ENCODE measurements around the gene AIFM2.
"Not testable (repeated sequence)": the region's sequence is repeated elsewhere in the genome, so short reads cannot be mapped to it uniquely, and the experiment has no call there.

Gene AIFM2

GRCh38 chr10:70162151-70162891 lies 29.7 kb upstream of the AIFM2 start:
- no peak for DNase-seq (ENCODE audit: low read depth in 2 of 2)
- TF ChIP-seq CTCF (IDR thresholded peaks at IDR 0.05; ENCODE audit: low read depth, low read length): no peak
- no peak overlapping the region for H3K4me3 ChIP-seq (replicated peaks in 1 of 2; ENCODE audit: low read depth in 2 of 2, low read length in 2 of 2)

DNA sequence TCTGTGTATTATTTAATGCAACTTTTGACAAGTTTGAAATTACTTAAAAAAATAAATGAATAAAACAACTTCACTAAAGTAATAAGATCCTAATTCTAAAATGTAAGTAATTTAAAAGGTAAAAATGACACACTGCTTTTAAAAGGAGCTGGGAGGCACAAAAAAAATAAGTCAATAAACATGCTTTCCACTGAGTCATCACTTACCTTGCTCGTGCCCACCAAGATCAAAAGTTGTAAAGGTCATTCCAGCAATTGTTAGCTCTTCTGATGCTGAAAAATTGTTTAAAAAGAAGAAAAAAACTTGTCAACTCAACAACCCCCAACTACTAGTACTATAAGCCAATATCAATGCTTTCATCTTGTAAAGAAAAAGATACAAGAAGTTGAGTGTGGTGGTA lies 28.2 kb upstream of the AIFM2 start:
- TF ChIP-seq CTCF (IDR thresholded peaks at IDR 0.05; ENCODE audit: low read depth, low read length): no peak
- no peak for DNase-seq (ENCODE audit: low read depth in 2 of 2)
- H3K4me3 ChIP-seq (replicated peaks in 1 of 2; ENCODE audit: low read depth in 2 of 2, low read length in 2 of 2): no peak overlapping the region

DNA sequence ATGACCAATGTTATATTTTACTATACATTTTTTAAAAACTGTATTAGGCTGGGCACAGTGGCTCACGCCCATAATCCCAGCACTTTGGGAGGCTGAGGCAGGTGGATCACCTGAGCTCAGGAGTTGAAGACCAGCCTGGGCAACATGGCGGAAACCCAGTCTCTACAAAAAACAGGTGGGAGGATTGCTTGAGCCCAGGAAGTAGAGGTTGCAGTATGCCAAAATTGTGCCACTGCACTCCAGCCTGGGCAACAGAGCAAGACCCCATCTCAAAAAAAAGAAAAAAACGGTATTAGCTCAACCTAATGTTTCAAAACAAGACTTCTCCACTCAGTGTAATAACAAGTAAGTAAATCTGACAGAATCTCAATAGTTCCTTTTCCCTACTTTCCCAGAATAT lies 26.7 kb upstream of the AIFM2 start:
- H3K4me3 ChIP-seq (replicated peaks in 1 of 2; ENCODE audit: low read depth in 2 of 2, low read length in 2 of 2); DNase-seq (ENCODE audit: low read depth in 2 of 2): not testable (repeated sequence)

- no peak for TF ChIP-seq CTCF (IDR thresholded peaks at IDR 0.05; ENCODE audit: low read depth, low read length)
- no peak overlapping the region for H3K4me3 ChIP-seq (replicated peaks in 1 of 2; ENCODE audit: low read depth in 2 of 2, low read length in 2 of 2)
- DNase-seq (ENCODE audit: low read depth in 2 of 2): peak in 1 of 2 donors; percentile 67
Observed at GRCh38 chr10:70158113-70158512, 25.5 kb upstream of the AIFM2 start.

- TF ChIP-seq CTCF (IDR thresholded peaks at IDR 0.05; ENCODE audit: low read depth, low read length): no peak
- no peak for DNase-seq (ENCODE audit: low read depth in 2 of 2)
- H3K4me3 ChIP-seq (replicated peaks in 1 of 2; ENCODE audit: low read depth in 2 of 2, low read length in 2 of 2): no peak overlapping the region
Observed at GRCh38 chr10:70155255-70155838, 22.7 kb upstream of the AIFM2 start.

- no peak overlapping the region for H3K4me3 ChIP-seq (replicated peaks in 1 of 2; ENCODE audit: low read depth in 2 of 2, low read length in 2 of 2)
- no peak for TF ChIP-seq CTCF (IDR thresholded peaks at IDR 0.05; ENCODE audit: low read depth, low read length)
- no peak for DNase-seq (ENCODE audit: low read depth in 2 of 2)
Observed at GRCh38 chr10:70148516-70148915, 15.9 kb upstream of the AIFM2 start.

DNA sequence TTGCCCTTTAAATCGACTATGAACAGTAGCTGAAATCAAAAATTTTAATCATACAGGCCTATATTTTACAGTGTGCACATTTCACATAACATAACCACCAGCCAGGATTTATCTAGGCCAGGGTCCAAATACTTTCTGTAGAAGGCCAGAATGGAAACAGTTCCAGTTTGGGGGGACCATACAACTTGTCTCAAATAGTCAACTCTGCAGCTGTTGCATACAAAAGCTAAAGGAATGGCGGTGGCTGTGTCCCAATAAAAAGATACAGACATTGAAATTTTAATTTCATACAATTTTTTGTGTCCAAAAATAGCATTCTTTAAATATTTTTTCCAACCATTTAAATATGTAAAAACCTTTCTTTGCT lies 14.6 kb upstream of the AIFM2 start:
- no peak for TF ChIP-seq CTCF (IDR thresholded peaks at IDR 0.05; ENCODE audit: low read depth, low read length)
- H3K4me3 ChIP-seq (replicated peaks in 1 of 2; ENCODE audit: low read depth in 2 of 2, low read length in 2 of 2): no peak overlapping the region
- no peak for DNase-seq (ENCODE audit: low read depth in 2 of 2)
